ENCODE data around the gene MAPK9. TPM values are rescaled to one million over a fixed set of nuclear protein-coding genes. Genes with fewer than 3 reads are reported as not detected.

Gene MAPK9
- total RNA-seq: 18.2 and 20.6 TPM in 2 replicates

GRCh38 chr5:180291943-180292831 lies at the start of gene MAPK9:
Gene MAPK9 (minus strand): TSS chr5:180292083. CDS start chr5:180280561, 11,522 bp downstream.

GRCh38 chr5:180209137-180209581 lies 82.7 kb downstream of the MAPK9 start, which contains the start of gene RASGEF1C:
Gene RASGEF1C (minus strand): TSS chr5:180209211. CDS start chr5:180138052, 71,159 bp downstream.

Other genes with a start within 250 kb of the MAPK9 start
- 19.6 and 31.9 TPM in 2 replicates for gene RNF130, start 220.3 kb downstream of the MAPK9 start, total RNA-seq
- not detected in 2 replicates for gene RASGEF1C, start 82.9 kb downstream of the MAPK9 start, total RNA-seq
- 2.5 and 3.9 TPM in 2 replicates for gene GFPT2, start 61.3 kb upstream of the MAPK9 start, total RNA-seq
- 12.3 and 16.6 TPM in 2 replicates for gene CNOT6, start 202.3 kb upstream of the MAPK9 start, total RNA-seq